ENCODE data around the gene SNRNP200. TPM values are rescaled to one million over a fixed set of nuclear protein-coding genes. Genes with fewer than 3 reads are reported as not detected.

The SNRNP200 gene
- total and polyA plus RNA-seq, 2 experiments from 2014 or later: 85.3 to 96.4 TPM

- DNase-seq (ENCODE audit: low read depth in 1 of 2, low spot score in 1 of 2): no peak
- Histone ChIP-seq H3K9me3 (ENCODE audit: low read depth) (no peaks in the 10 kb centered on the region), H3K4me1 (ENCODE audit: low read depth) (peaks cover 6% of the 10 kb centered on the region), H3K4me3 (no peak overlapping the region), H3K27ac (no peak overlapping the region), H3K27me3 (no peaks in the 10 kb centered on the region), H3K36me3 (no peaks in the 10 kb centered on the region)
- TF ChIP-seq, protein P1, sequence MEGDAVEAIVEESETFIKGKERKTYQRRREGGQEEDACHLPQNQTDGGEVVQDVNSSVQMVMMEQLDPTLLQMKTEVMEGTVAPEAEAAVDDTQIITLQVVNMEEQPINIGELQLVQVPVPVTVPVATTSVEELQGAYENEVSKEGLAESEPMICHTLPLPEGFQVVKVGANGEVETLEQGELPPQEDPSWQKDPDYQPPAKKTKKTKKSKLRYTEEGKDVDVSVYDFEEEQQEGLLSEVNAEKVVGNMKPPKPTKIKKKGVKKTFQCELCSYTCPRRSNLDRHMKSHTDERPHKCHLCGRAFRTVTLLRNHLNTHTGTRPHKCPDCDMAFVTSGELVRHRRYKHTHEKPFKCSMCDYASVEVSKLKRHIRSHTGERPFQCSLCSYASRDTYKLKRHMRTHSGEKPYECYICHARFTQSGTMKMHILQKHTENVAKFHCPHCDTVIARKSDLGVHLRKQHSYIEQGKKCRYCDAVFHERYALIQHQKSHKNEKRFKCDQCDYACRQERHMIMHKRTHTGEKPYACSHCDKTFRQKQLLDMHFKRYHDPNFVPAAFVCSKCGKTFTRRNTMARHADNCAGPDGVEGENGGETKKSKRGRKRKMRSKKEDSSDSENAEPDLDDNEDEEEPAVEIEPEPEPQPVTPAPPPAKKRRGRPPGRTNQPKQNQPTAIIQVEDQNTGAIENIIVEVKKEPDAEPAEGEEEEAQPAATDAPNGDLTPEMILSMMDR (IDR thresholded peaks at IDR 0.05; ENCODE audit: low read depth, low read length): no peak
Observed at GRCh38 chr2:96241227-96241626, 64.1 kb downstream of the SNRNP200 start.

GRCh38 chr2:96240341-96241038 is 64.9 kb downstream of the SNRNP200 start:
- Histone ChIP-seq H3K4me1 (ENCODE audit: low read depth) (peaks cover 6% of the 10 kb centered on the region), H3K4me3 (no peak overlapping the region), H3K9me3 (ENCODE audit: low read depth) (no peaks in the 10 kb centered on the region), H3K27ac (peak overlapping the region; percentile 12), H3K36me3 (no peaks in the 10 kb centered on the region), H3K27me3 (no peaks in the 10 kb centered on the region)
- DNase-seq (ENCODE audit: low read depth in 1 of 2, low spot score in 1 of 2): no peak
- TF ChIP-seq, protein P1 (IDR thresholded peaks at IDR 0.05; ENCODE audit: low read depth, low read length): no peak

DNA sequence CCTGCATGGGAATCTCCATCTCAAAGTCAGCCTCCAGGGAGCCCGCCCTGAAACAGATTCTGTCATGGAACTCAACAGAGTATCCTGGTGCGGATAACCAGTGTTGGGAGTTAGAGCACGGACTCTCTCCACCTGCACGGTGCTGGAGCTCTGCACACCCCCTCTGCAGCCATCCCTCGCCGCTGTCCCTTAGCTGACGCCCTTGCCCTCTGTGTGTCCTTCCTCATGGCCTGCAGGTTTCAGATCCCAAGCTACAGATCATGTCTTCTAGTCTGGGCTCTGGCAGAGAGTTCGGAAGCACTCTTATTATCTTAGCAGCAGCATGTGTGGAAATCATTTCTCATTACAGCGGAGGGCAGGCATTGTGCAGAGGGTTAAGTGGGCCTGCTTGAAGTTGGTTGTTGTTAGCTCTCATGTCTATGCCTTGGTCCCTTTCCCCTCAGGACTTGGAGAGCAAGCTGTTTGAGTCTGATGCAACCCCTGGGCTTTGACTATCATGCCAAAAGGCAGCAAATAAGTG is 65.5 kb downstream of the SNRNP200 start:
- Histone ChIP-seq H3K9me3 (ENCODE audit: low read depth) (no peaks in the 10 kb centered on the region), H3K27me3 (no peaks in the 10 kb centered on the region), H3K4me1 (ENCODE audit: low read depth) (peaks cover 6% of the 10 kb centered on the region), H3K27ac (peak overlapping the region; percentile 12), H3K36me3 (no peaks in the 10 kb centered on the region), H3K4me3 (no peak overlapping the region)
- peak in 1 of 2 donors; percentile 38 for DNase-seq (ENCODE audit: low read depth in 1 of 2, low spot score in 1 of 2)
- TF ChIP-seq, protein P1 (IDR thresholded peaks at IDR 0.05; ENCODE audit: low read depth, low read length): no peak

- Histone ChIP-seq H3K9me3 (ENCODE audit: low read depth) (no peaks in the 10 kb centered on the region), H3K4me3 (no peak overlapping the region), H3K27me3 (no peaks in the 10 kb centered on the region), H3K4me1 (ENCODE audit: low read depth) (peaks cover 6% of the 10 kb centered on the region), H3K36me3 (no peaks in the 10 kb centered on the region), H3K27ac (peak overlapping the region; percentile 12)
- TF ChIP-seq, protein P1 (IDR thresholded peaks at IDR 0.05; ENCODE audit: low read depth, low read length): no peak
- DNase-seq (ENCODE audit: low read depth in 1 of 2, low spot score in 1 of 2): no peak
Observed at GRCh38 chr2:96239091-96239490, 66.3 kb downstream of the SNRNP200 start.

GRCh38 chr2:96238266-96238665 is 67.1 kb downstream of the SNRNP200 start:
- H3K9me3 ChIP-seq (ENCODE audit: low read depth): no peaks in the 10 kb centered on the region
- H3K4me3 ChIP-seq: no peak overlapping the region

More at GRCh38 chr2:96238266-96238665, 67.1 kb downstream of the SNRNP200 start:
- Histone ChIP-seq H3K27ac (no peak overlapping the region), H3K4me1 (ENCODE audit: low read depth) (peaks cover 6% of the 10 kb centered on the region), H3K36me3 (no peaks in the 10 kb centered on the region), H3K27me3 (no peaks in the 10 kb centered on the region)
- TF ChIP-seq, protein P1 (IDR thresholded peaks at IDR 0.05; ENCODE audit: low read depth, low read length): no peak
- DNase-seq (ENCODE audit: low read depth in 1 of 2, low spot score in 1 of 2): no peak

Data from cardiac muscle cell (in vitro differentiated cells and primary cell).